HepG2 (cell line): Measurements from ENCODE around the gene JMJD6. TPM values are rescaled to one million over a fixed set of nuclear protein-coding genes. Genes with fewer than 3 reads are reported as not detected.

Experiments
- ADNP ChIP-seq: sonication (generic); formaldehyde crosslinking; IDR thresholded peaks from 2 replicates; pipeline ENCODE4 v1.4.0; 2020; ENCODE audit warnings: missing genetic modification reagents
- AGO2 ChIP-seq: fragments of 200-400 bp; formaldehyde crosslinking; optimal IDR thresholded peaks from 2 replicates; pipeline ENCODE3; 2017; ENCODE audit warnings: mild to moderate bottlenecking, low read depth, low read length, moderate library complexity
- CREB3 ChIP-seq: sonication (generic); formaldehyde crosslinking; IDR thresholded peaks from 2 replicates; pipeline ENCODE4 v1.5.0; 2020; ENCODE audit warnings: missing genetic modification reagents
- DNMT1 ChIP-seq: sonication (generic); formaldehyde crosslinking; IDR thresholded peaks from 2 replicates; pipeline ENCODE4 v1.5.1; 2020; ENCODE audit warnings: mild to moderate bottlenecking, missing genetic modification reagents
- HNRNPL ChIP-seq: fragments of 200-400 bp; formaldehyde crosslinking; IDR thresholded peaks from 2 replicates; pipeline ENCODE4 v1.6.1; 2017; ENCODE audit warnings: mild to moderate bottlenecking, low read depth, low read length
- IRF2 ChIP-seq: IDR thresholded peaks from 2 replicates; pipeline ENCODE4 v1.6.1; 2018; ENCODE audit warnings: missing genetic modification reagents, missing compliant biosample characterization
- MYC ChIP-seq: sonication (generic); formaldehyde crosslinking; IDR thresholded peaks from 2 replicates; pipeline ENCODE4 v1.9.0; 2021; ENCODE audit warnings: missing genetic modification reagents, borderline replicate concordance
- NR1H2 ChIP-seq: sonication (generic); formaldehyde crosslinking; IDR thresholded peaks from 2 replicates; pipeline ENCODE4 v1.8.1; 2022; ENCODE audit warnings: low read depth, missing genetic modification reagents, borderline replicate concordance
- POLR2A ChIP-seq, 2 experiments: IDR thresholded peaks; 2 replicates each; pipeline ENCODE4 v1.6.1; 2011; ENCODE audit warnings: low read depth in 2 of 2, low read length in 2 of 2, mild to moderate bottlenecking in 1 of 2, moderate library complexity in 1 of 2; ENCODE audit not compliant: insufficient read depth in 1 of 2
- SMARCC2 ChIP-seq: fragments of 450-650 bp; IDR thresholded peaks from 2 replicates; pipeline ENCODE4 v1.6.1; 2017; ENCODE audit warnings: antibody characterized with exemption, mild to moderate bottlenecking
- TOPORS ChIP-seq: sonication (generic); formaldehyde crosslinking; IDR thresholded peaks from 2 replicates; pipeline ENCODE4 v1.8.0; 2023; ENCODE audit warnings: mild to moderate bottlenecking, missing genetic modification reagents
- ZBTB4 ChIP-seq: sonication (generic); formaldehyde crosslinking; IDR thresholded peaks from 2 replicates; pipeline ENCODE4 v1.4.0; 2020; ENCODE audit warnings: missing genetic modification reagents, mild to moderate bottlenecking, borderline replicate concordance
- ZFP1 ChIP-seq: IDR thresholded peaks from 2 replicates; pipeline ENCODE4 v1.6.1; 2016
- ZFP62 ChIP-seq: sonication (generic); formaldehyde crosslinking; IDR thresholded peaks from 2 replicates; pipeline ENCODE4 v1.4.0; 2020; ENCODE audit warnings: missing genetic modification reagents
- ZFP82 ChIP-seq: sonication (generic); formaldehyde crosslinking; IDR thresholded peaks from 2 replicates; pipeline ENCODE4 v1.5.1; 2020; ENCODE audit warnings: mild to moderate bottlenecking, missing genetic modification reagents, borderline replicate concordance
- ZNF512 ChIP-seq: sonication (generic); formaldehyde crosslinking; IDR thresholded peaks from 2 replicates; pipeline ENCODE4 v1.4.0; 2020; ENCODE audit warnings: mild to moderate bottlenecking, missing genetic modification reagents
- ZNF607 ChIP-seq: sonication (generic); formaldehyde crosslinking; IDR thresholded peaks from 2 replicates; pipeline ENCODE4 v1.5.1; 2020; ENCODE audit warnings: missing genetic modification reagents, mild to moderate bottlenecking, borderline replicate concordance
- ZNF687 ChIP-seq: sonication (generic); formaldehyde crosslinking; IDR thresholded peaks from 2 replicates; pipeline ENCODE4 v1.5.1; 2020; ENCODE audit warnings: mild to moderate bottlenecking, missing genetic modification reagents, moderate library complexity
- ZSCAN5A ChIP-seq: sonication (generic); formaldehyde crosslinking; IDR thresholded peaks from 2 replicates; pipeline ENCODE4 v1.8.0; 2022; ENCODE audit warnings: mild to moderate bottlenecking, missing genetic modification reagents, borderline replicate concordance
- polyA plus RNA-seq, 8 experiments: library from polyadenylated mRNA; depleted of rRNA in 3 of 8; stranded (reverse) in 7 of 8; unstranded in 1 of 8; fragments of >200 nt; fragmentation: Illumina TruSeq in 4 of 8; extraction: Trizol in 4 of 8; gene quantifications; 2 replicates each; pipeline versions ENCODE4 v1.2.1 to v1.2.3, GENCODE V29; 2011 to 2016; ENCODE audit warnings: low read depth in 4 of 8, missing spikeins in 1 of 8, mixed read lengths in 1 of 8; ENCODE audit not compliant: insufficient read depth in 1 of 8
- total RNA-seq, 5 experiments: library from RNA; depleted of rRNA; stranded (reverse); fragments of >200 nt; fragmentation: Illumina TruSeq; extraction: Trizol; gene quantifications; 2 replicates each; pipeline ENCODE4 v1.2.3, GENCODE V29; 2016; ENCODE audit warnings: low read depth in 1 of 5

Gene JMJD6
- total and polyA plus RNA-seq, 2 of the 13 experiments (the other 11 are each of a cell fraction or from before 2014, with no cell fraction given) = 33.6 to 41.0 TPM

- TF ChIP-seq ZNF687 (CRISPR knock-in tag) = peak; percentile 36
- no peak for TF ChIP-seq TOPORS (CRISPR knock-in tag)
- no peak for TF ChIP-seq ADNP (CRISPR knock-in tag)
- no peak for TF ChIP-seq ZFP62
- TF ChIP-seq ZBTB4 (CRISPR knock-in tag) = no peak
- no peak for TF ChIP-seq ZSCAN5A (CRISPR knock-in tag)
- no peak for TF ChIP-seq NR1H2
- TF ChIP-seq MYC (CRISPR knock-in tag) = 0 out of 2 replicates have a peak, but pooled peaks have one; percentile 9
- TF ChIP-seq DNMT1 = no peak
- TF ChIP-seq POLR2A (IDR thresholded peaks at IDR 0.05; ENCODE audit: insufficient read depth in 1 of 2, low read depth in 2 of 2, low read length in 2 of 2) = 0 out of 4 replicates have a peak, but pooled peaks of 1 of the 2 experiments have one; percentile 33
- TF ChIP-seq CREB3 = no peak
- TF ChIP-seq AGO2 = peak; percentile 51
- TF ChIP-seq ZNF607 = no peak
- no peak for TF ChIP-seq ZNF512 (CRISPR knock-in tag)
- TF ChIP-seq IRF2 (CRISPR knock-in tag) = no peak
- no peak for TF ChIP-seq HNRNPL
- TF ChIP-seq SMARCC2 = no peak
- TF ChIP-seq ZFP1 (CRISPR knock-in tag) = no peak
- no peak for TF ChIP-seq ZFP82 (CRISPR knock-in tag)
Measured at GRCh38 chr17:76678330-76678729, 48.1 kb downstream of the JMJD6 start (continued).
